Cortex of kidney (tissue), 1 donor: Measurements from ENCODE around the gene SMPDL3B.
A peak's percentile ranks its signal among the peaks of the same experiment; 100 is the strongest.

Source experiments
- DNase-seq: peaks from one replicate; lab custom pipeline; 2025; lab: John Stamatoyannopoulos, UW

The SMPDL3B gene

DNA sequence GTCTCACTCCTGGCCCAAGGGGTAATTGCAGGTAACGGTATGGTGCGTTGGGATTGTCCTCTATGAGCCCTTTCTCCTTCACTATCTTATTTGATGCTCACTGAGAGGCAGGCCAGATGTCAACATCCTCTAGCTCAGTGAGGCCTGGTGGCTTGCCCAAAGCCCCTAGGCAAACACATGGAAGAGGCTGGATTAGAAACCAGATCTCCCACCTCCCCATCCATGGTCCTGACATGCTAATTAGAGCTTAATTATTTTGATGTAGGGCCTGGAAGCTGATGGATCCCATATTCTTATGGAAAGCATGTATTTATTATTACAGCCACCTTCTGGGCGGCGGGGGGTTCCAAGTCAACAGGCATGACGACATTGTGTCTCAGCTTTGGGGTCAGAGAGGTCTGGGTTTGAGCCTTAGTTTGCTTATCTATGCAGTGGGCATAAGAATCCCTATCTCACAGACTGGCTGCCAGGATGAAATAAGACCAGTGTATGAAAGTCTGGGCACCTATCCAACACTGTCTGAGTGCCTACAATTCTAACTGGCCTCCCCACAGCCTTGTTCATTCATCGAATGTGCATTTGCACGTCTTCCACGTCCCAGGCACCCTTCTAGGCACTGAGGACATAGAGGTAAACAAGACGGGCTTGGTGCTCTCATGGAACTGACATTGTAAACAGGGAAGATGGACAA, 6.2 kb downstream of the SMPDL3B start:
- DNase-seq, result no peak

DNA sequence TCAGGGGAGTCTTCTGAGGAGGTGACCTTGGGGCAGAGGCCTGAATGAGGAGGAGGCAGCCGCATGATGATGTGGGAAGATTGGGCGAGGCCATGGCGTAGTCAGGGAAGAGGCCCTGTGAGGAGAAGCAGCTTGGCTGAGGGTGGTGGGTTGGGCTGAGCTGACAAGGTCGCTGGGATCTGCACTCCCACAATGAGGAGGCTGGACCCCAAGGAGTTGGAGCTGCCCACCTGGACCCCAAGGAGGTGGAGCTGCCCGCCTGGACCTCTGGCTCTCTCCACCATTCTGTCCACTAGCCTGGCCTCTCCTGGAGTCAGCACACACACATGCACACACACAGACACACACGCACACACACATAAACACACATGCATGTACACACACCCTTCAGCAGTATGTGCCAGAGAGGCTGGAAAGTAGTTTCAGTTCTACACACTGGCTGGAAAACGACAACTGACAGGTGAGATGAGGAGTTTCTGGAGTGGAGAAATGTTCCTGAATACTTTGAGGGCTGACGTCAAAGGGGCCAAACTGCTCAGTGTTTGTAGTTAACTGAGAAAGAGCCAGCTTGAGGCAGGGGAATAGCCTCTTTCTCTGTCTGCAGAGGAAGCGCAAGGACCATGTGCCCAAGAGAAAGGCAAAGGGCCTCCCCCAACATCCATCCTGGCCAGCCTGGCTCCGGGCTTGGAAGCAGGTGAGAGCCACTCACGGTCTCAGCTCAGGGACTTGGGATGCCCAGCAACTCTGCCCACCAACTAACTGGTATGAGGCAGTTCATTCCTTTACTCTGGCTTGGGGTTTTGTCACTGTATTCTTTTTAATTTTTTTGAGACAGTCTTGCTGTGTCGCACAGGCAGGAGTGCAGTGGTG, 7.1 kb downstream of the SMPDL3B start:
- DNase-seq, result no peak

DNA sequence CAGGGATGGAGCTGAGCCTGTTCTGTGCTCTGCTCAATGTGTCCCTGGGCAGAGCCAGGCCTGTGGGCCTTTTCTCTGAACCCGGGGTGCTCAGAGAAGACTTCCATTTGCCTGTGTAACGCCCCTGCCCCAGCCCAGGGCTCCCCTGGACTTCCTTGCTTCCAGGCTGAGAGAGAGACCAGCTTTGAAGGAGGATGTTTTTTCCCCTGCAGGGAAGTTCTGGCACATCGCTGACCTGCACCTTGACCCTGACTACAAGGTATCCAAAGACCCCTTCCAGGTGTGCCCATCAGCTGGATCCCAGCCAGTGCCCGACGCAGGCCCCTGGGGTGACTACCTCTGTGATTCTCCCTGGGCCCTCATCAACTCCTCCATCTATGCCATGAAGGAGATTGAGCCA, 10.2 kb downstream of the SMPDL3B start:
- DNase-seq, result no peak

DNA sequence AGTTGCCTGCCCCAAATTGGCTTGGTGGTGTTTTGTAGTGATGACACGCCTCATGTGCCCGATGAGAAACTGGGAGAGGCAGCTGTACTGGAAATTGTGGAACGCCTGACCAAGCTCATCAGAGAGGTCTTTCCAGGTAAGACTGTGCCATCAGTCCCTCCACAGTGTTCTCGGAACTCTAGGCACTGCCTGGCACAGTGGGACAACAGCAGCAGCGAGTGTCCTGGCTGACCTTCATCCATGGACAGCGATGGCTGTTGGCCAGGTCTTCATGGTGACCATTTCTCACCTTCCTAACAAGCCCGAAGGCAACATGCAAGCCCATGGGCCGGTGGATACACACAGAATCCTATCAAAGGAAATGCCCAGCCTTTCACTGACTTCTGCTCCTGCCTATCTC, 14.2 kb downstream of the SMPDL3B start:
- DNase-seq, result no peak

DNA sequence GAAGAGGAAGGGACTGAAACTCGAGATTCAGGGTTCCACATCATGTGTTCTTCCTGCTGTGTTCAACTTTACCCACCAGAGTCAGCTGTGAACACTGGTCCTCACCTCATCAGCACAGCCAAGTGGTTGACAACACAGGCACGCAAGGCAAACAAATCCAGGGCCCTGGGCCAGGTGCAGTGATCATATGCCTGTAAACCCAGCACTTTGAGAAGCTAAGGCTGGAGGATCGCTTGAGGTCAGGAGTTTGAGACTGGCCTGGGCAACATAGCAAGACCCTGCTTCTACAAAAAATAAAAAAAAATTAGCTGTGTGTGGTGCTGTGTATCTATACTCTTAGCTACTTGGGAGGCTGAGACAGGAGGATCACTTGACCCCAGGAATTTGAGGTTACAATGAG, 16.6 kb downstream of the SMPDL3B start:
- DNase-seq, result no peak

DNA sequence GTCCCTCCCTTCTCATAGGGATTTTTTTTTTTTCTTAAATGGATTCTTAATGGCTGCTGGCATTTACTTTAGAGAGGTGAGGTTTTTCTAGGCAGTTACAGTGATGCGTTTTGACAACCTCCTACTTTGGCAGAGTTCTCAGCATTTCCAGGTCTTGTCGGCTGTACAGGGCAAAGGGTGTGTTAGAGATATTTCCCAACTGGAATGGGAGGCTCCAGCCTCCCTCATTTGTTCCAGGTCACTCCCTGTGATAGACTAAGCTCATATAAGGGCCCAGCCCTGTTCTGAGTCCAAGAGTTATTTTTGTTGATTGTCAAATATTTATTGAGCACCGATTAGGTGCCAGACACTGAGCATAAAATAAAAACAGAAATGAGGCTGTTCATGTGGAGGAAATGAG, 17.3 kb downstream of the SMPDL3B start:
- DNase-seq, result no peak

DNA sequence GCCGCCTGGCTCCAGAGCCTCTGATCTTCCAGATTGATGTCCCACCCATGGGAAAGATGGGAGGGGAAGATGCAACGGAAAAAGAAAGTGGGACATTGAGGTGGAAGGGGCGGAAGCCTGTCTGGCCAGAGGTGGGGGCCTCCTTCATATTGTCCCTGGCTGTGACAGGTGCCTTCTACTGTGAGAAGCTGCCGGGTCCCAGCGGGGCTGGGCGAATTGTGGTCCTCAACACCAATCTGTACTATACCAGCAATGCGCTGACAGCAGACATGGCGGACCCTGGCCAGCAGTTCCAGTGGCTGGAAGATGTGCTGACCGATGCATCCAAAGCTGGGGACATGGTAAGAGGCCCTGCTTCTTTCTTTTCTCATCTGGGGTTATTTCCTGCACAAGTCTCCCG, 19.4 kb downstream of the SMPDL3B start:
- no peak for DNase-seq

DNA sequence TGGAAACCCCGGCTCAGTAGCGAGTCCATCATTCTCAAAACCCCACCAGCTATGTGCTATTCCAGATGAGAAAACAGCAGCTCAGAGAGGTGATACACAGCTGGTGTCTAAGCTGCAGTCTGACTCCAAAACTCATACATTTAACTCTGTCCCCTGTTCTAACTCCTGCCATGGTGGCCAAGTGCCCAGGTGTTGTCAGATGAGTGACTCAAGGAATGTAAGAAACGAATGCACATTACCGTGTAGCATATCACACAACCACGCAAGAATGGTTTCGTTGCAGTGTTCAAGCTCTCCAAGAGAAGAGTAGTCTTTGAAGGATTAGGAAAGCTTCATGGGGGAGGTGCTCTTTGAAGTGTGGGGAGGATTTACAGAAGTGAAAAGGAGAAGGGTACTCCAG, 20.3 kb downstream of the SMPDL3B start:
- no peak for DNase-seq

DNA sequence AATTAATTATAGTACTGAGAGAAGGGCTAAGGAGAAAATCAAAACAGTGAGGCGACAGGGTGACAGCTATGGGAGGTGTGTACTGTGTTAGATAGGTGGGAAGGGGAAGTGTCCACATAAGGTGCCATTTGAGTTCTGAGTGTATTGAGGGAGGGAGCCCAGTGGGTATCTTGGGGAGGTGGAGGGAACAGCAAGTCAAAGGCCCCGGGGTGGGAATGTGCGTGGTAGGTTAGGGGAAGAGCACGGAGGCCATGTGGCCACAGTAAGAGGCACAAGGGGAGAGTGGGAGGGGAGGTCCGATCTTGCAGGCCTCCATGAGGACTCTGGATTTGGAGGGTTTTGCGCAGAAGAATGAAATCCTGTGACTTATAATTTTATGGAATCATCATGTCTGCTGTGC, 22.0 kb downstream of the SMPDL3B start:
- DNase-seq, result no peak

DNA sequence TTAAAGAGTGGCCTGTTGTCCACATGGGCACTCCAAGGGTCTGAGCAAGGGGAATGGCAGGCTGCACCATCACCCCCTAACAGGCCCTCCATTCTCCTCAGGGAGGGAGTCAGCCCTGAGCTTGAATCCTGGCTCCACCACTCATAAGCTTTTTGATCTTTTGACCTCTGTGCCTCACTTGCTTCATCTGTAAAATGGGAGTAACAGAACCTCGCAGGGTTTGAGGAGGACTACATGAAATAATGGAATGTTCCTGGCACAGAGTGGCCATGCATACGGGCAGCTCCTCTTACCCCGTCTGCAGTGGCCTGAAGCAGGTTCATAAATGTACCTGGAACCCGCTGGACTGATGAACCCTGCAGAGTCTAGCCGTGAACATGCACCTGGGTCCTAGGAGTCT, 22.9 kb downstream of the SMPDL3B start:
- DNase-seq, result no peak

DNA sequence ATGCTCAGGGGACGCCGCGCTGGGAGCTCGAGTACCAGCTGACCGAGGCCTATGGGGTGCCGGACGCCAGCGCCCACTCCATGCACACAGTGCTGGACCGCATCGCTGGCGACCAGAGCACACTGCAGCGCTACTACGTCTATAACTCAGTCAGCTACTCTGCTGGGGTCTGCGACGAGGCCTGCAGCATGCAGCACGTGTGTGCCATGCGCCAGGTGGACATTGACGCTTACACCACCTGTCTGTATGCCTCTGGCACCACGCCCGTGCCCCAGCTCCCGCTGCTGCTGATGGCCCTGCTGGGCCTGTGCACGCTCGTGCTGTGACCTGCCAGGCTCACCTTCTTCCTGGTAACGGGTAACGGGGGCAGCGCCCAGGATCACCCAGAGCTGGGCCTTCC, 23.7 kb downstream of the SMPDL3B start:
- DNase-seq, result no peak

DNA sequence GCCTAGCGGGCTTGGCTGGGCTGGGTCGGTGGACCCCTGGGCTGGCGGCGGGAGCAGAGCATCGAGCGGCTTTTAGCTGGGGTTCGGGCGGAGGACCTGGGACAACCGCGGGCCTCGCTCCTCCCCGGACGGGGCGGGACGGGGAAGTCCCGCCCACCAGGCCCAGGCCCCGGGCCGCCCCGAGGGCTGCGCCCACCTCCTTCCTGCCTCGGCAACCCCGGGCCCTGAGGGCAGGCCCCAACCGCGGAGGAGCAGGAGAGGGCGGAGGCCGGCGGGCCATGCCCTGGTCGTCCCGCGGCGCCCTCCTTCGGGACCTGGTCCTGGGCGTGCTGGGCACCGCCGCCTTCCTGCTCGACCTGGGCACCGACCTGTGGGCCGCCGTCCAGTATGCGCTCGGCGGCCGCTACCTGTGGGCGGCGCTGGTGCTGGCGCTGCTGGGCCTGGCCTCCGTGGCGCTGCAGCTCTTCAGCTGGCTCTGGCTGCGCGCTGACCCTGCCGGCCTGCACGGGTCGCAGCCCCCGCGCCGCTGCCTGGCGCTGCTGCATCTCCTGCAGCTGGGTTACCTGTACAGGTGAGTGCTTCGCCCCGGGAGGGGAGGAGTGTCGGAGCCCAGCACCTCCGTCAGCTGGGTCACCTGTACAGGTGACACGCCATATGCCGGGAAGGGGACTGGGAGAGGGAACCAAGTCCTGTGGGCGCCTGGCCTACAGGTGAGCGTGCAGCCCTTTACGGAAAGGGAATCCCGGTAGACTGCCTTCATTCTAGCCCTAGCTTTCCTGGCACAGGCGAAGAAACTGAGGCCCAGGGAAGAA, 25.2 kb downstream of the SMPDL3B start, which contains the start of gene XKR8:
Gene XKR8, plus strand, starts transcription at position 182 of the 812 bp plus-strand sequence. Its CDS starts 97 bp downstream, at position 279.
- peak; percentile 66 for DNase-seq

DNA sequence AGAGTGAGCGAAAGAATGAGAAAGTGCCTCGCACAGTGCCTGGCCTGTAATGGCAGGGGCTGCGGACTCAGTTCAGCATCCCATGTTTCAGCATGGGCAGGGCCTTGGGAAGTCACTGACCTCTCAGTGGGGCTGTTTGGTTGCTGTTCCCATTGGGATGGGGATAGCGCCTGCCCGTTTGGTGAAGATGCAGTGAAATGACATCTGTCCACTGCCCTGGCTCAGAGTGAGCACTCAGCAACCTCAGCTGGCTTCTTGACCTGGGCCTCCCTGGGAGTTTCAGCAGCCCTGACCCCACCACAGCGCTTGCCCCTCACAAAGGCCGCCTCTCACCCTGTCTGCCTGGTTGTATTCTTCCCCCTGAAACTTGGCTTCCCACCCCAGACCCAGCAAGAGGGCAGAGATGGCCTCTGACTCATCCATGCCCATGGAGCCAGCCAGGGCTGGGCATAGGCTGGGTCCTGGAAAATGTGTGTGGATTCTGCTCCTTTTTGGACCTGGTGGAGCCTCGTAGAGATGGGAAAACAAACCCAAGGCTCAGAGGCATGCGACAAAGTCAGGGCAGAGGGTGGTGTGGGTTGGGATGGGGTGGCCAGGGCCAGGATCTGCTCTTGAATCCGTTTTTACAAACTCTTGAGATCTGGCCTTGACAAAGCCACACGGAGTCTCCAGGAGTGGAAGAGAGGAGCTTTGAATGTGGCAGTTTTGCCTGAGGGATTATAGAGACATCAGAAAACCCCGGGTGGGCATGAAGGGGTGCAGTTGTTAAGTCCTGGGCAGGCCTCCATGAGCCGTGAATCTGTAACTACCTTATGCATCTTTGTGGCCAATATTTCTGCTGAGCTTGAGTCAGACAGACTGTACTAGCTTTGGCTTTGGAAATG, 26.2 kb downstream of the SMPDL3B start:
- no peak for DNase-seq

DNA sequence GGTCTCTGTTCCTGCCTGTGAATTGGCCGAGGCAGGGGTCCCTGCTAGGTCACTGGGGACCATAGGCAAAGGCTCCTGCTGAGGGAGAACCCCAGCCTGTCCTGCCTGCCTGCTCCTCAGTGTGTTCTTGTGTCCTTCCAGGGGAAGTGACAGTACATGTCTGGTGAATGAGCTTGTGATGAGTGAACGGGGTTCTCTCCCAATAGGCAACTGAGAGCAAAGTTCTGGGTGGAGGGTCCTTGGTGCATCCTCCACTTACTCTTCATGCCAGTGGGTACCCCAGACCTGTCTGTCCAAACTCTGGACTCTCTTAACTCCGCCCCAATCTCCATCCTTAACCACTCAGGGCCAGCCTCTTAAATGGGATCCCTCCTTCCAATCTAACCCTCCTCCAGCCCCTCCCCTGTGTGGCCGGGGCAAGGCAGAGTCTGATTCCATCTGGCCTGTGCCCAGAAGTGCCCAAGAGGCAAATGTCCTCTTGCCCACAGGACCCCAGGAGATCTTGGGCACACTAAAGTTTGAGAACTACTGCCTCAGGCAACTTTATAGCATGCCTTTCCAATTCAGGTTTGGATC, 26.9 kb downstream of the SMPDL3B start:
- no peak for DNase-seq

DNA sequence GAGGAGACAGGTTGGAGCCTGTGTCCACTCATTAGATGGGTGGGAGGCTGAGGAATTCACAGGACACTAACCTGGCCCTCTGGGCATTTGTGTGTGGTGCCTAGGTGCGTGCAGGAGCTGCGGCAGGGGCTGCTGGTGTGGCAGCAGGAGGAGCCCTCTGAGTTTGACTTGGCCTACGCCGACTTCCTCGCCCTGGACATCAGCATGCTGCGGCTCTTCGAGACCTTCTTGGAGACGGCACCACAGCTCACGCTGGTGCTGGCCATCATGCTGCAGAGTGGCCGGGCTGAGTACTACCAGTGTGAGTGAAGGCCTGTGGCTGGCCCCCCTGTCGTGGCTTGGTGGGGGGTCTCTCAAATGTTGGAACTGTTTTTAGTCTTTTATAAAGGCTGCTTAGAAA, 28.6 kb downstream of the SMPDL3B start:
- no peak for DNase-seq

DNA sequence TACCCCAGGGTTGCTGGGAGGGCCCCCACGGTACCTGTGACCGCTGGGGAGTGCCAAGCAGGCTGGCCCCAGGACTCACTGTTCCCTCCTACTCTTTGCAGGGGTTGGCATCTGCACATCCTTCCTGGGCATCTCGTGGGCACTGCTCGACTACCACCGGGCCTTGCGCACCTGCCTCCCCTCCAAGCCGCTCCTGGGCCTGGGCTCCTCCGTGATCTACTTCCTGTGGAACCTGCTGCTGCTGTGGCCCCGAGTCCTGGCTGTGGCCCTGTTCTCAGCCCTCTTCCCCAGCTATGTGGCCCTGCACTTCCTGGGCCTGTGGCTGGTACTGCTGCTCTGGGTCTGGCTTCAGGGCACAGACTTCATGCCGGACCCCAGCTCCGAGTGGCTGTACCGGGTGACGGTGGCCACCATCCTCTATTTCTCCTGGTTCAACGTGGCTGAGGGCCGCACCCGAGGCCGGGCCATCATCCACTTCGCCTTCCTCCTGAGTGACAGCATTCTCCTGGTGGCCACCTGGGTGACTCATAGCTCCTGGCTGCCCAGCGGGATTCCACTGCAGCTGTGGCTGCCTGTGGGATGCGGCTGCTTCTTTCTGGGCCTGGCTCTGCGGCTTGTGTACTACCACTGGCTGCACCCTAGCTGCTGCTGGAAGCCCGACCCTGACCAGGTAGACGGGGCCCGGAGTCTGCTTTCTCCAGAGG, 31.8 kb downstream of the SMPDL3B start:
- DNase-seq, result no peak

DNA sequence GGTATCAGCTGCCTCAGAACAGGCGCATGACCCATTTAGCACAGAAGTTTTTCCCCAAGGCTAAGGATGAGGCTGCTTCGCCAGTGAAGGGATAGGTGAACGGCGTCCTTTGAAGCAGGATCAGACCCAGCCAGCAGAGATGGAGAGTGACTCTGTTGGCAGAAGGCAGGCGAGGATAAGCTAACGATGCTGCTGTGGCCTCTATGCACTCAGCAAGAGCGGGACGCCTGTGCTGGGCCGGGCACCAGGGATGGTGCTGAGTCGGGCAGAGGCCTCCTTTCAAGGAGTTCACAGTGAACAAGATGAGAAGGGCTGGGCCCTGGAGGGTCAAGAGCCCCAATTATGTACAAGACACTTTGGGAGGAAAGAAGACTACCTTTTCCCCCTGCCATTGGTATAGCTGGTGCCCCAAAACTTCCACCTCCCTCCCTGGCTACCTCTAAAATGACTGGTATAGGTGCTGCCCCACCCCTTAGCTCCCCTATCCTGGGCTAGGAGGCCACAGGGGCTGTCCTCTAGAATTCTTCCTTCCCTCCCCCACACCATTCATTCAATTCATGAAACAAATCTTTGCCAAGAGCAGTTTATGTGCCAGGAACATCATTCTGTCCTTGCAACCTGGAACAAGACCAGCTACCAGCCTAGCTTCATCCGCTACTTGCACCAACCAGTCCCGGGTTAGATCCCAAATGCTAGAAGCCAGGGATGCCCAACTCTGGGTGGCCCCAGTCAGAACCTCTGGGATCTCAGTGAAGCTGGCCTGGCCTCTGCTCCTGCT, 32.5 kb downstream of the SMPDL3B start:
- no peak for DNase-seq

DNA sequence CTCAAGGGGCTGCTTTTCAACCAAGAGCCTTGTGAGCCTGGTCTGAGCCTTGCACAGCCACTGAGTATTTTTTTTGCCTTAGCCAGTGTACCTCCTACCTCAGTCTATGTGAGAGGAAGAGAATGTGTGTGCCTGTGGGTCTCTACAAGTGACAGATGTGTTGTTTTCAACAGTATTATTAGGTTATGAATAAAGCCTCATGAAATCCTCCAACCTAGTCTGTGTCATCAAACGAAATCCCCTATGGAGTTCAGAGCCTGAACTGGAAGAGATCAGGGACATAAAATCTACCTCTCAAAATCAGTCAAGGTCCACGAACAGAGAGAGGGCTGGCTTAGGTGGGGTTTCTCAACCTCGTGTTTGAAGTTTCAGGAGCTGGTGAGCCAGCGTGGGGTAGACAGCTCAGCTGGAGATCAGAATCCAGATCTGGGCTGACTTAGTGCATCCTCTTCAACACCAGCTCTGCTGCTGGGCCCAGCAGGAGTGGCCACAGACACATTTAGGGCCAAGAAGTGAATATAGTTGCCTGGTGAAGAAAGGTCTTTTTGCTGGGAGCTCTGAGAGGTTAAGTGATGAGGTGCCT, 33.2 kb downstream of the SMPDL3B start:
- DNase-seq, result no peak

DNA sequence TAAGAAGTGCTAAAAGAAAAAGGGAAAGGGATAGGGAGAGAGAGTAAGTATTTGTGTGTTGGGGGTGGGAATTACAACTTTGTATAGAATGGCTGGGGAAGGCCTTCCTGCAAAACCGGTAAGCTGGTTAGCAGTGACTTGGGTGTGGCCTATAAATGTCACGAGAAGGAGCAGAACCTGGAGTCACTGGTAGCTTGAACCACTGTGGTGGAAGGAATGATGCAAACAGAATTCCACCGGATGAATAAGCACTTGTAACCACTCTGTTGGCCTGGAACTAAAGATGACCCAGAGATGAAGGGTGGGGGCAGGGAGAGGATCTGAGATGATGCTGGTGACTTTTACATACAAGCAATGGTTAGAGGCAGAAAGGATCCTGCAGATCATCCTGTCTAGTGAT, 33.9 kb downstream of the SMPDL3B start:
- DNase-seq, result no peak
